ENCODE data around the gene WBP1L.
"Not testable (repeated sequence)": the region's sequence is repeated elsewhere in the genome, so short reads cannot be mapped to it uniquely, and the experiment has no call there.

The WBP1L gene

GRCh38 chr10:102841827-102842345 is 98.1 kb downstream of the WBP1L start:
- Mint-ChIP-seq H3K27me3 (peaks cover 20% of the 10 kb centered on the region), H3K27ac (no peak overlapping the region), H3K4me3 (no peak overlapping the region), H3K36me3 (peaks cover 6% of the 10 kb centered on the region), H3K9me3 (peaks cover 20% of the 10 kb centered on the region), H3K4me1 (no peaks in the 10 kb centered on the region)
- ATAC-seq, result no peak

- H3K4me1 Mint-ChIP-seq, H3K4me3 Mint-ChIP-seq, H3K27ac Mint-ChIP-seq, H3K36me3 Mint-ChIP-seq, ATAC-seq: not testable (repeated sequence)
- Mint-ChIP-seq H3K9me3 (peaks cover 14% of the 10 kb centered on the region), H3K27me3 (peaks cover 20% of the 10 kb centered on the region)
Measured at GRCh38 chr10:102843139-102843538, 99.4 kb downstream of the WBP1L start.

- not testable (repeated sequence) for H3K27ac Mint-ChIP-seq, H3K36me3 Mint-ChIP-seq
Measured at GRCh38 chr10:102844190-102844776, 100.5 kb downstream of the WBP1L start.

GRCh38 chr10:102845352-102845902 is 101.7 kb downstream of the WBP1L start:
- Mint-ChIP-seq H3K36me3 (no peaks in the 10 kb centered on the region), H3K4me1 (no peaks in the 10 kb centered on the region), H3K4me3 (no peak overlapping the region), H3K27me3 (peaks cover 12% of the 10 kb centered on the region), H3K9me3 (peaks cover 12% of the 10 kb centered on the region), H3K27ac (no peak overlapping the region)
- no peak for ATAC-seq

More at GRCh38 chr10:102844190-102844776, 100.5 kb downstream of the WBP1L start:
- not testable (repeated sequence) for H3K4me3 Mint-ChIP-seq, ATAC-seq, H3K4me1 Mint-ChIP-seq
- Mint-ChIP-seq H3K27me3 (peaks cover 20% of the 10 kb centered on the region), H3K9me3 (peaks cover 12% of the 10 kb centered on the region)

- H3K36me3 Mint-ChIP-seq, result no peaks in the 10 kb centered on the region
- peaks cover 5% of the 10 kb centered on the region for H3K4me1 Mint-ChIP-seq
- no peaks in the 10 kb centered on the region for H3K27me3 Mint-ChIP-seq
- no peak overlapping the region for H3K4me3 Mint-ChIP-seq
- no peak for ATAC-seq
- no peak overlapping the region for H3K27ac Mint-ChIP-seq
- H3K9me3 Mint-ChIP-seq, result no peaks in the 10 kb centered on the region
Measured at GRCh38 chr10:102850025-102850518, 106.3 kb downstream of the WBP1L start.

- not testable (repeated sequence) for H3K36me3 Mint-ChIP-seq, H3K27me3 Mint-ChIP-seq, H3K4me3 Mint-ChIP-seq, ATAC-seq, H3K9me3 Mint-ChIP-seq, H3K27ac Mint-ChIP-seq
- peaks cover 22% of the 10 kb centered on the region for H3K4me1 Mint-ChIP-seq
Measured at GRCh38 chr10:102853237-102853636, 109.5 kb downstream of the WBP1L start.

GRCh38 chr10:102855731-102856436 is 112.1 kb downstream of the WBP1L start:
- H3K9me3 Mint-ChIP-seq, ATAC-seq, H3K27ac Mint-ChIP-seq, H3K4me3 Mint-ChIP-seq, H3K27me3 Mint-ChIP-seq: not testable (repeated sequence)
- Mint-ChIP-seq H3K4me1 (peaks cover 22% of the 10 kb centered on the region), H3K36me3 (peaks cover 13% of the 10 kb centered on the region)

- no peak overlapping the region for H3K27ac Mint-ChIP-seq
- no peak for ATAC-seq
- no peaks in the 10 kb centered on the region for H3K9me3 Mint-ChIP-seq
- peaks cover 16% of the 10 kb centered on the region for H3K36me3 Mint-ChIP-seq
- H3K4me3 Mint-ChIP-seq, result no peak overlapping the region
- H3K27me3 Mint-ChIP-seq, result no peaks in the 10 kb centered on the region
- peaks cover 22% of the 10 kb centered on the region for H3K4me1 Mint-ChIP-seq
Measured at GRCh38 chr10:102856758-102857424, 113.1 kb downstream of the WBP1L start.

- H3K9me3 Mint-ChIP-seq, result no peaks in the 10 kb centered on the region
- H3K27ac Mint-ChIP-seq, result no peak overlapping the region
- no peaks in the 10 kb centered on the region for H3K27me3 Mint-ChIP-seq
Measured at GRCh38 chr10:102859911-102860310, 116.2 kb downstream of the WBP1L start.

GRCh38 chr10:102863660-102864059 is 119.9 kb downstream of the WBP1L start:
- peaks cover under 1% of the 10 kb centered on the region for H3K4me1 Mint-ChIP-seq
- ATAC-seq, result no peak
- H3K27ac Mint-ChIP-seq, result no peak overlapping the region
- peaks cover 26% of the 10 kb centered on the region for H3K36me3 Mint-ChIP-seq
- H3K4me3 Mint-ChIP-seq, result no peak overlapping the region
- no peaks in the 10 kb centered on the region for H3K9me3 Mint-ChIP-seq
- peaks cover 3% of the 10 kb centered on the region for H3K27me3 Mint-ChIP-seq

More at GRCh38 chr10:102859911-102860310, 116.2 kb downstream of the WBP1L start:
- H3K36me3 Mint-ChIP-seq, result peaks cover 26% of the 10 kb centered on the region
- peaks cover 17% of the 10 kb centered on the region for H3K4me1 Mint-ChIP-seq
- no peak for ATAC-seq
- no peak overlapping the region for H3K4me3 Mint-ChIP-seq

GRCh38 chr10:102865620-102866019 is 121.9 kb downstream of the WBP1L start:
- Mint-ChIP-seq H3K9me3 (no peaks in the 10 kb centered on the region), H3K36me3 (peaks cover 14% of the 10 kb centered on the region), H3K27ac (no peak overlapping the region), H3K27me3 (peaks cover 23% of the 10 kb centered on the region), H3K4me3 (no peak overlapping the region), H3K4me1 (peaks cover 14% of the 10 kb centered on the region)
- no peak for ATAC-seq
